Natural killer cell (primary cell): ENCODE measurements around the gene PKP3. TPM values are rescaled to one million over a fixed set of nuclear protein-coding genes. Genes with fewer than 3 reads are reported as not detected.
"Not testable (repeated sequence)": the region's sequence is repeated elsewhere in the genome, so short reads cannot be mapped to it uniquely, and the experiment has no call there.

Experiments
- ATAC-seq, 3 donors: fragments of 150-1000 bp in 2 of 3; fragments of 200-7000 bp in 1 of 3; cut with Tn5 transposase; 1 replicate in 1 of 3; 2 replicates in 2 of 3; pipeline ENCODE4 v1.10.0; 2021; ENCODE audit warnings: mild to moderate bottlenecking in 2 of 3, moderate library complexity in 2 of 3
- DNase-seq, 2 donors: peaks; one replicate each; pipeline versions ENCODE4 v3.0.0 to v3.0.0-alpha.2; 2013 to 2021; ENCODE audit warnings: mixed read lengths in 1 of 2
- H3K27ac ChIP-seq: one replicate; pipeline ENCODE4 v1.5.1; 2013; ENCODE audit warnings: mild to moderate bottlenecking, low read length
- H3K27me3 ChIP-seq: one replicate; pipeline ENCODE4 v1.6.1; 2013; ENCODE audit warnings: low read length; ENCODE audit not compliant: control insufficient read depth, insufficient read depth
- H3K36me3 ChIP-seq: one replicate; pipeline ENCODE4 v1.6.1; 2013; ENCODE audit warnings: low read length; ENCODE audit not compliant: control insufficient read depth, insufficient read depth
- H3K4me1 ChIP-seq: one replicate; pipeline ENCODE4 v1.6.1; 2013; ENCODE audit warnings: low read length; ENCODE audit not compliant: control insufficient read depth, insufficient read depth
- H3K4me3 ChIP-seq: one replicate; pipeline ENCODE4 v1.5.1; 2013; ENCODE audit warnings: low read length
- H3K9me3 ChIP-seq: one replicate; pipeline ENCODE4 v1.6.1; 2013; ENCODE audit warnings: low read length; ENCODE audit not compliant: control insufficient read depth, insufficient read depth
- H3K27ac Mint-ChIP-seq, 2 donors: one replicate each; pipeline ENCODE4 v1.8.0; 2022; ENCODE audit warnings: mild to moderate bottlenecking in 2 of 2, mixed read lengths in 2 of 2, moderate library complexity in 1 of 2
- H3K27me3 Mint-ChIP-seq, 2 donors: one replicate each; pipeline ENCODE4 v1.8.0; 2022; ENCODE audit warnings: low read depth in 2 of 2, mixed read lengths in 2 of 2
- H3K36me3 Mint-ChIP-seq: one replicate; pipeline ENCODE4 v1.8.0; 2022; ENCODE audit warnings: mixed read lengths
- H3K4me1 Mint-ChIP-seq, 2 donors: one replicate each; pipeline ENCODE4 v1.8.0; 2022; ENCODE audit warnings: mixed read lengths in 2 of 2
- H3K4me3 Mint-ChIP-seq: one replicate; pipeline ENCODE4 v1.8.0; 2022; ENCODE audit warnings: mild to moderate bottlenecking, moderate library complexity, mixed read lengths
- H3K9me3 Mint-ChIP-seq, 2 donors: one replicate each; pipeline ENCODE4 v1.8.0; 2022; ENCODE audit warnings: mixed read lengths in 2 of 2
- CTCF ChIP-seq: fragments of 200-600 bp; IDR thresholded peaks from one replicate; pipeline ENCODE4 v1.8.0; 2022; ENCODE audit warnings: antibody characterized with exemption
- WGBS: methylation state at CpG from one replicate; pipeline ENCODE4 v1.1.7; 2013; ENCODE audit warnings: missing lambda C conversion rate; ENCODE audit not compliant: insufficient coverage; 5-methylcytosine and 5-hydroxymethylcytosine counted together
- intact Hi-C: fragments of 100-400 bp; cut with micrococcal nuclease; formaldehyde crosslinking; loops from one replicate; pipeline ENCODE4 v1.14.2; 2022
- total RNA-seq, 4 donors: library from RNA; stranded (reverse); fragments of 120-200 nt in 1 of 4; gene quantifications; one replicate each; pipeline versions ENCODE4 v1.2.3 to v1.2.4, GENCODE V29; 2013 to 2022

The PKP3 gene
- total RNA-seq, 3 donors from 2014 or later (not counting 1 experiment from before 2014, with no cell fraction given) = 0.29 to 0.56 TPM; not detected in 1

GRCh38 chr11:360326-361280 lies 33.4 kb upstream of the PKP3 start:
- Histone ChIP-seq H3K9me3 (no peaks in the 10 kb centered on the region), H3K27ac (no peak overlapping the region), H3K4me3 (no peak overlapping the region), H3K4me1 (peaks cover 70% of the 10 kb centered on the region), H3K36me3 (no peaks in the 10 kb centered on the region), H3K27me3 (no peaks in the 10 kb centered on the region)
- ATAC-seq (no peak), DNase-seq (no peak)
- peak overlapping the region; percentile 14 for H3K4me3 Mint-ChIP-seq
- H3K27me3 Mint-ChIP-seq = peaks cover 0 to 3% of the 10 kb centered on the region in 2 donors
- no peak for TF ChIP-seq CTCF
- WGBS = 89% methylated on average over 22 of the region's 22 CpGs
- peak overlapping the region; percentile 75 to 87 for H3K27ac Mint-ChIP-seq
- H3K9me3 Mint-ChIP-seq = no peaks in the 10 kb centered on the region
- intact Hi-C loops = no loop called here
- no peaks in the 10 kb centered on the region for H3K36me3 Mint-ChIP-seq
- peaks cover 17 to 42% of the 10 kb centered on the region in 2 donors for H3K4me1 Mint-ChIP-seq

GRCh38 chr11:362642-363442 lies 31.2 kb upstream of the PKP3 start:
- Histone ChIP-seq H3K4me1 (peaks cover 63% of the 10 kb centered on the region), H3K27ac (no peak overlapping the region), H3K4me3 (no peak overlapping the region), H3K27me3 (peaks cover 4% of the 10 kb centered on the region), H3K9me3 (no peaks in the 10 kb centered on the region), H3K36me3 (no peaks in the 10 kb centered on the region)
- intact Hi-C loops = no loop called here
- Mint-ChIP-seq H3K4me1 (peaks cover 25 to 49% of the 10 kb centered on the region in 2 donors), H3K4me3 (peak overlapping the region; percentile 40), H3K9me3 (no peaks in the 10 kb centered on the region), H3K27me3 (peaks cover 9 to 16% of the 10 kb centered on the region in 2 donors), H3K36me3 (no peaks in the 10 kb centered on the region), H3K27ac (no peak overlapping the region)
- WGBS = 90% methylated on average over 36 of the region's 36 CpGs
- DNase-seq = no peak
- no peak for ATAC-seq
- no peak for TF ChIP-seq CTCF

DNA sequence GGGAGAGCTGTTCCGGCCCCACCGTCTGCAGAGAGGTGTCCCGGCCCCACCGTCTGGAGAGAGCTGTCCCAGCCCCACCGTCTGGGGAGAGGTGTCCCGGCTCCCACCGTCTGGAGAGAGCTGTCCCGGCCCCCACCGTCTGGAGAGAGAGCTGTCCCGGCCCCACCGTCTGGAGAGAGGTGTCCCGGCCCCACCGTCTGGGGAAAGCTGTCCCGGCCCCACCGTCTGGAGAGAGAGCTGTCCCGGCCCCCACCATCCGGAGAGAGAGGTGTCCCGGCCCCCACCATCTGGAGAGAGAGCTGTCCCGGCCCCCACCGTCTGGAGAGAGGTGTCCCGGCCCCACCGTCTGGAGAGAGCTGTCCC lies 30.6 kb upstream of the PKP3 start:
- H3K4me3 ChIP-seq, DNase-seq, H3K27ac Mint-ChIP-seq, H3K27me3 ChIP-seq, ATAC-seq, H3K9me3 ChIP-seq, intact Hi-C loops, H3K4me3 Mint-ChIP-seq, H3K27ac ChIP-seq, H3K36me3 Mint-ChIP-seq, H3K9me3 Mint-ChIP-seq, H3K36me3 ChIP-seq: not testable (repeated sequence)
- WGBS = 86% methylated on average over 22 of the region's 22 CpGs
- peaks cover 62% of the 10 kb centered on the region for H3K4me1 ChIP-seq
- H3K27me3 Mint-ChIP-seq = peaks cover 15 to 20% of the 10 kb centered on the region in 2 donors
- H3K4me1 Mint-ChIP-seq = peaks cover 27 to 55% of the 10 kb centered on the region in 2 donors
